ENCODE data around the gene ENOX1.

DNA sequence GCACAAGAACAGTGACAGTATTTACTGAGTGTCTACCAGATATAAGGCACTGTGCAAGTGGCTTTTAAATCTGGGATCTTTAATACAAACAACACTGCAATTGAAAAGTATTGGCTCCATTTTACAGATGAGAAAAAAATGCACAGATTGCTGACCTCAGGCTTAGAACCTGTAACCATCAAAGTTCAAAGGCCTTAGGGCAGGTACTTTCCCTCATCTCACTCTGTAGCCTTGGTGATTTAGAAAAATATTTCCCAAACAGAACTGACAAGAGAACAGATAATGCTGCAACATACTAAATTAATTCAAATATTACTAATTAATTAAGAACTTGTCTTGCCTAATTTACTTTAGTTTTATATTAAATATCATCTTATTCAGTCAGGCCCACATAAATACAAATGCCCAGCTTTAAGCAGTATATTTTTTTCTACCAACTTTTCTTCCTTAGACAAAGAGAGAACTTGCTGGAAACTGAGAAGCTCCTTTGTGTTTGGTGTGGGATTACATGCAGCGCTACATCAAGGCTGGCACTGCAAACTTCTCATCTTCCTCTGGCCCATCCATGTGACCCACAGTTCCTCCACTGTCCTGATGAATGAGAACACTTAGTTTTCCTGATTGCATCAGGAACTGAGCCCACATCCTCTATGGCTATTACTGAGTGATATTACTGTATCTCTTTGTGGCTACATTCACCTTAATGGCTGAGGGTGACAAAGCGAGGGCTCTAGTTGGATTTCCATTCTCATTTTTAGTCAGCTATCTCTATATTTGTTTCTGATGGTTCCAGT lies 302.1 kb downstream of the ENOX1 start:
- TF ChIP-seq, protein P1, sequence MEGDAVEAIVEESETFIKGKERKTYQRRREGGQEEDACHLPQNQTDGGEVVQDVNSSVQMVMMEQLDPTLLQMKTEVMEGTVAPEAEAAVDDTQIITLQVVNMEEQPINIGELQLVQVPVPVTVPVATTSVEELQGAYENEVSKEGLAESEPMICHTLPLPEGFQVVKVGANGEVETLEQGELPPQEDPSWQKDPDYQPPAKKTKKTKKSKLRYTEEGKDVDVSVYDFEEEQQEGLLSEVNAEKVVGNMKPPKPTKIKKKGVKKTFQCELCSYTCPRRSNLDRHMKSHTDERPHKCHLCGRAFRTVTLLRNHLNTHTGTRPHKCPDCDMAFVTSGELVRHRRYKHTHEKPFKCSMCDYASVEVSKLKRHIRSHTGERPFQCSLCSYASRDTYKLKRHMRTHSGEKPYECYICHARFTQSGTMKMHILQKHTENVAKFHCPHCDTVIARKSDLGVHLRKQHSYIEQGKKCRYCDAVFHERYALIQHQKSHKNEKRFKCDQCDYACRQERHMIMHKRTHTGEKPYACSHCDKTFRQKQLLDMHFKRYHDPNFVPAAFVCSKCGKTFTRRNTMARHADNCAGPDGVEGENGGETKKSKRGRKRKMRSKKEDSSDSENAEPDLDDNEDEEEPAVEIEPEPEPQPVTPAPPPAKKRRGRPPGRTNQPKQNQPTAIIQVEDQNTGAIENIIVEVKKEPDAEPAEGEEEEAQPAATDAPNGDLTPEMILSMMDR (IDR thresholded peaks at IDR 0.05), result no peak
- TF ChIP-seq EZH2 (IDR thresholded peaks at IDR 0.05) (no peak), EZH2phosphoT487 (IDR thresholded peaks at IDR 0.05) (no peak)
